ENCODE data around the gene APOH. TPM values are rescaled to one million over a fixed set of nuclear protein-coding genes. Genes with fewer than 3 reads are reported as not detected.

The APOH gene
- total and polyA plus RNA-seq, 2 of the 13 experiments (the other 11 are each of a cell fraction or from before 2014, with no cell fraction given) = 4,846 to 5,748 TPM

GRCh38 chr17:66228887-66229782 is at the start of gene APOH (continued):
- peak; percentile 60; the same call in 1 of the 2 replicates for TF ChIP-seq HMGXB3 (CRISPR knock-in tag; IDR thresholded peaks at IDR 0.05; ENCODE audit: borderline replicate concordance)
- TF ChIP-seq ARID2 (CRISPR knock-in tag; IDR thresholded peaks at IDR 0.05; ENCODE audit: borderline replicate concordance) = peak; percentile 87; the same call in 1 of the 2 replicates
- TF ChIP-seq TIGD3 (CRISPR knock-in tag; IDR thresholded peaks at IDR 0.05; ENCODE audit: borderline replicate concordance) = no peak
- TF ChIP-seq KLF15 (CRISPR knock-in tag; IDR thresholded peaks at IDR 0.05; ENCODE audit: borderline replicate concordance) = no peak
- 0 out of 2 replicates have a peak, but pooled peaks have one; percentile 37 for TF ChIP-seq CSRNP1 (CRISPR knock-in tag; IDR thresholded peaks at IDR 0.05)
- TF ChIP-seq ZNF280D (CRISPR knock-in tag; IDR thresholded peaks at IDR 0.05) = peak; percentile 82
- TF ChIP-seq NR0B2 (CRISPR knock-in tag; IDR thresholded peaks at IDR 0.05) = no peak
- TF ChIP-seq ARID3A (IDR thresholded peaks at IDR 0.05; ENCODE audit: low read depth, low read length) = peak; percentile 96
- no peak for TF ChIP-seq RBM39 (IDR thresholded peaks at IDR 0.05; ENCODE audit: low read depth, low read length, poor library complexity, severe bottlenecking)
- peak; percentile 91 for TF ChIP-seq GATAD2A (CRISPR knock-in tag; IDR thresholded peaks at IDR 0.05)
- no peak for TF ChIP-seq ZBTB38 (CRISPR knock-in tag; IDR thresholded peaks at IDR 0.05)
- peak; percentile 66; the same call in 1 of the 2 replicates for TF ChIP-seq SIX4 (CRISPR knock-in tag; IDR thresholded peaks at IDR 0.05)
- TF ChIP-seq RFX5 (IDR thresholded peaks at IDR 0.05; ENCODE audit: low read depth, low read length) = no peak

Data from HepG2 (cell line).